ENCODE data around the gene NEK9.

- no peak for TF ChIP-seq EZH2phosphoT487 (IDR thresholded peaks at IDR 0.05; ENCODE audit: insufficient read depth, low read depth)
- no peak for TF ChIP-seq EZH2 (IDR thresholded peaks at IDR 0.05; ENCODE audit: insufficient read depth, poor library complexity, severe bottlenecking)
Observed at GRCh38 chr14:75156111-75156510, 29.3 kb upstream of the NEK9 start.

All from GM23248 (cell line).